Thoracic aorta (tissue), 2 donors: ENCODE data around the gene SLC26A1. TPM values are rescaled to one million over a fixed set of nuclear protein-coding genes. Genes with fewer than 3 reads are reported as not detected.

Source experiments
- ATAC-seq: fragments of 150-250 bp; one replicate; pipeline ENCODE4 v1.8.0; 2017; ENCODE audit warnings: low read depth; ENCODE audit not compliant: insufficient number of reproducible peaks, low FRiP score
- DNase-seq: peaks from one replicate; pipeline ENCODE4 v3.0.0-alpha.2; 2020; ENCODE audit warnings: low spot score
- H3K27ac ChIP-seq, 2 donors: fragments of 200-600 bp; sonication (generic); 1 replicate in 1 of 2; 2 replicates in 1 of 2; pipeline ENCODE4 v1.5.1; 2016; ENCODE audit warnings: mild to moderate bottlenecking in 2 of 2, moderate library complexity in 2 of 2
- H3K27me3 ChIP-seq: fragments of 200-600 bp; sonication (generic); replicated peaks from 2 replicates; pipeline ENCODE4 v1.6.0; 2016; ENCODE audit warnings: mild to moderate bottlenecking; ENCODE audit not compliant: insufficient read depth
- H3K36me3 ChIP-seq: fragments of 200-600 bp; sonication (generic); one replicate; pipeline ENCODE4 v1.5.1; 2016
- H3K4me1 ChIP-seq, 2 donors: fragments of 200-600 bp; sonication (generic); 1 replicate in 1 of 2; 2 replicates in 1 of 2; pipeline versions ENCODE4 v1.5.1 to v1.6.0; 2016; ENCODE audit warnings: low read depth in 2 of 2, mild to moderate bottlenecking in 1 of 2; ENCODE audit not compliant: control insufficient read depth in 1 of 2
- H3K4me3 ChIP-seq: fragments of 200-600 bp; sonication (generic); 2 replicates; pipeline ENCODE4 v1.5.1; 2016; ENCODE audit warnings: mild to moderate bottlenecking
- H3K9me3 ChIP-seq: fragments of 200-600 bp; sonication (generic); 2 replicates; pipeline ENCODE4 v1.5.1; 2016
- CTCF ChIP-seq: fragments of 200-600 bp; sonication (generic); IDR thresholded peaks from one replicate; pipeline ENCODE4 v1.5.1; 2019; ENCODE audit warnings: antibody characterized with exemption
- total RNA-seq, 2 donors: library from RNA; depleted of rRNA; stranded (reverse); fragments of >200 nt; gene quantifications; one replicate each; pipeline versions ENCODE4 v1.1.0 to v1.2.3, GENCODE V29; 2016

The SLC26A1 gene
- total RNA-seq, 2 donors from 2014 or later = not detected

- TF ChIP-seq CTCF = no peak
- Histone ChIP-seq H3K27ac (no peak overlapping the region), H3K4me1 (peaks cover 4 to 32% of the 10 kb centered on the region in 2 donors), H3K9me3 (no peaks in the 10 kb centered on the region), H3K4me3 (no peak overlapping the region), H3K36me3 (no peaks in the 10 kb centered on the region), H3K27me3 (no peaks in the 10 kb centered on the region)
- ATAC-seq = no peak
- DNase-seq = no peak
Measured at GRCh38 chr4:1015179-1015578, 22.0 kb upstream of the SLC26A1 start.

- no peak overlapping the region for H3K27ac ChIP-seq
- H3K4me1 ChIP-seq = peaks cover 4 to 36% of the 10 kb centered on the region in 2 donors
- H3K9me3 ChIP-seq = no peaks in the 10 kb centered on the region
- no peak overlapping the region for H3K4me3 ChIP-seq
- no peaks in the 10 kb centered on the region for H3K36me3 ChIP-seq
- H3K27me3 ChIP-seq = no peaks in the 10 kb centered on the region
- TF ChIP-seq CTCF = no peak
- ATAC-seq (no peak), DNase-seq (no peak)
Measured at GRCh38 chr4:1014291-1015167, 21.3 kb upstream of the SLC26A1 start.

DNA sequence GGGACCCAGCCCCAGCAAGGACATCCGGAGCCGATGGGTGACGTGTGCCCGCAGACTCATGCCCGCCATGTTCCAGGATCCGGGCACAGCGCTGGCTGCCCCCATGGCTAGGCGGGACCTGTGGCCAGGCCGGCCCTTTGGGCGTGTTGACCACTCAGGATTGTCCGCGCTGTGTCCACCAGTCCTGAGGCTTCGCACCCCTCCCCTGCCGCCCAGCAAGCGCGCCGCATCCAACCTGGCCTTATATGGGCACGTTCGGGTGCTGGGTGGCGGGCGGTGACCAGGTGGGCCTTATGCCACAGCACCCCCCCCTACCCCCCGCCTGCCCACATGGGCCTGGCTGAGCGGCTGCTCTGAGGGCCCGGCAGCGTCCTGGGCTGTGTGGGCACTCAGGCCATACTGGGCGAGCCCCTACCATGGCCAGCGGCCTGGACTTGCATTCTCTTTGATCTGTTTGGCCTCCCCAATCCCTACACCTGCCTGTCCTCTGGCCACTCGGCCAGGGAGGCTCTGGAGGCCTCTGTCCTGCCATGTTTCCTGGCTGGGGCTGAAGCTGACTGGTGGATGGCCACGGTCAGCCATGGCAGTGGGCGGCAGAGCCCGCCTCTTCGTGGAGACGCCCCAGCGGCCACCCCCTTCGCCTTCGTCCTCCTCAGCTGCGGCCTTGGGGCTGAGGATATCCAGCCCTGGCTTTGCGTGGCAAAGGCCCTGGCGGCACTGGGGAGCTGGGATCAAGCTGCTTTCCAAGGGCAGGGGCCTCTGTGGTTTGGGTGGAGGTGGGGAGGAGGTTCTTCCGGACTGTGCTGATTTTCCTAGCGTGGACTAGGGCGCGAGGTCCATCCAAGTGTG lies 20.2 kb upstream of the SLC26A1 start:
- peaks cover 4 to 44% of the 10 kb centered on the region in 2 donors for H3K4me1 ChIP-seq
- ATAC-seq = no peak
- no peaks in the 10 kb centered on the region for H3K27me3 ChIP-seq
- no peaks in the 10 kb centered on the region for H3K9me3 ChIP-seq
- DNase-seq = no peak
- no peak for TF ChIP-seq CTCF
- H3K27ac ChIP-seq = no peak overlapping the region
- H3K4me3 ChIP-seq = no peak overlapping the region
- no peaks in the 10 kb centered on the region for H3K36me3 ChIP-seq

GRCh38 chr4:1012034-1012739 lies 19.0 kb upstream of the SLC26A1 start:
- H3K4me1 ChIP-seq = peaks cover 4 to 39% of the 10 kb centered on the region in 2 donors
- TF ChIP-seq CTCF = no peak
- H3K27ac ChIP-seq = no peak overlapping the region
- ATAC-seq (no peak), DNase-seq (no peak)
- H3K4me3 ChIP-seq = peak overlapping the region; percentile 85
- H3K36me3 ChIP-seq = no peaks in the 10 kb centered on the region
- H3K9me3 ChIP-seq = no peaks in the 10 kb centered on the region
- no peaks in the 10 kb centered on the region for H3K27me3 ChIP-seq

DNA sequence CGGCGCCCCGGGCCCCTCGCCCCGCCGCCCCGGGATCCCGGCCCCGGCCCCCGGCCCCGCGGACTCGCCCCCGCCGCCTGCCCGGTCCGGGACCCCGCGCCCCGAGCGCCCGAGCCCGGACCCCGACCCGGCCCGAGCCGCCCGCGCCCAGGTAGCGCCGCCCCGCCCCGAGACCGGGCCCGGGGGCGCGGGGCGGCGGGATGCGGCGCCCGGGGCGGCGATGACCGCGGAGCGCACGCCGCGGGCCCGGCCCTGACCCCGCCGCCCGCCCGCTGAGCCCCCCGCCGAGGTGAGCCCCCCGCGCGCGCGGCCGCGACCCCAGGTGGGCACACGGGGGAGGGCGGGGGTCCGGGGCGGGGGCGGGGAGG lies 18.4 kb upstream of the SLC26A1 start:
- Histone ChIP-seq H3K36me3 (no peaks in the 10 kb centered on the region), H3K4me1 (peaks cover 4 to 39% of the 10 kb centered on the region in 2 donors), H3K4me3 (peak overlapping the region; percentile 85), H3K27me3 (no peaks in the 10 kb centered on the region), H3K27ac (no peak overlapping the region), H3K9me3 (no peaks in the 10 kb centered on the region)
- no peak for TF ChIP-seq CTCF
- ATAC-seq (no peak), DNase-seq (no peak)
